Mucosa of gallbladder (tissue), 1 donor: ENCODE data around the gene LRRC55. TPM values are rescaled to one million over a fixed set of nuclear protein-coding genes. Genes with fewer than 3 reads are reported as not detected.
"Not testable (repeated sequence)": the region's sequence is repeated elsewhere in the genome, so short reads cannot be mapped to it uniquely, and the experiment has no call there.

Experiments
- DNase-seq: peaks from one replicate; pipeline ENCODE4 v3.0.0-alpha.2; 2020; ENCODE audit warnings: low spot score
- total RNA-seq: library from RNA; stranded (reverse); gene quantifications from one replicate; pipeline ENCODE4 v1.2.1, GENCODE V29; 2021
- donor health status: DM: no; HTN: no; CAD: no.

The LRRC55 gene
- total RNA-seq, 1 donor from 2014 or later = 0.09 TPM

DNA sequence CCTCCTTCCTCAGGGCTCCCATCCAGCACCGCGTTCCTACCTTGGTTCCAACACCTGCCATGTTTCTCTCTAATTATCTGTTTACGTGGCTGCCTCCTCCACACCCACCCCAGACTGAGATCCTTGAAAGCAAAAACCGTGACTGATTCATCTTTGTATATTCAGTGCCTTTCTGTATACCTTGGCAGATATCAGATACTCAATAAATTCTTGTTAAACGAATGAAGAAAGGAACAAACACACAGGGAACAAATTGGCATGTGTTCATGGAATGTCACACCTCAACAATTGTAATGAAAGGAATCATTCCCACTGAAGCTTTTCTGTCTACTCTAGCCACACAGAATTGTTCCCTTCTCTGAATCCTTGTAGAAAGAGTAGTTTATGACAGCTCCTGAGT is 20.4 kb upstream of the LRRC55 start:
- no peak for DNase-seq

- DNase-seq = no peak
Observed at GRCh38 chr11:57162179-57162898, 19.4 kb upstream of the LRRC55 start.

- no peak for DNase-seq
Observed at GRCh38 chr11:57163160-57163868, 18.4 kb upstream of the LRRC55 start.

DNA sequence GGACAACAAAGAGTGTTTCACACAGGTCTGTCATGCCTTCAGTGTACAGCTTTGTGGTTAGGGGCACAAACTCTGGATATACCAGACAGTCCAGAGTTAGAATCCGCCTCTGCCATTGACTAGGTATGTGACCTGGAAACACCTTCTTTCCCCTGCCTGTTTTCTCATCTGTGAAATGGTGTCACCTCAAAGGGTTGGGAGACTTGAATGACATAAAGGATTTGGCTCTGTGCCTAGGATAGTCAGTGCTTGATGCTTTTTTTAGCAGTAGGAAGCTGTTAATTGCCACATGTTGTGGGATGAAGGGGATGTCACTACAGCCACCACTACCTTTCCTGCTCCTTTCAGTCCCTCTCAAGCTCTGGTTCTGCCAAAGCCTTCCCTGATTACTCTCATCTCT is 17.4 kb upstream of the LRRC55 start:
- no peak for DNase-seq

DNA sequence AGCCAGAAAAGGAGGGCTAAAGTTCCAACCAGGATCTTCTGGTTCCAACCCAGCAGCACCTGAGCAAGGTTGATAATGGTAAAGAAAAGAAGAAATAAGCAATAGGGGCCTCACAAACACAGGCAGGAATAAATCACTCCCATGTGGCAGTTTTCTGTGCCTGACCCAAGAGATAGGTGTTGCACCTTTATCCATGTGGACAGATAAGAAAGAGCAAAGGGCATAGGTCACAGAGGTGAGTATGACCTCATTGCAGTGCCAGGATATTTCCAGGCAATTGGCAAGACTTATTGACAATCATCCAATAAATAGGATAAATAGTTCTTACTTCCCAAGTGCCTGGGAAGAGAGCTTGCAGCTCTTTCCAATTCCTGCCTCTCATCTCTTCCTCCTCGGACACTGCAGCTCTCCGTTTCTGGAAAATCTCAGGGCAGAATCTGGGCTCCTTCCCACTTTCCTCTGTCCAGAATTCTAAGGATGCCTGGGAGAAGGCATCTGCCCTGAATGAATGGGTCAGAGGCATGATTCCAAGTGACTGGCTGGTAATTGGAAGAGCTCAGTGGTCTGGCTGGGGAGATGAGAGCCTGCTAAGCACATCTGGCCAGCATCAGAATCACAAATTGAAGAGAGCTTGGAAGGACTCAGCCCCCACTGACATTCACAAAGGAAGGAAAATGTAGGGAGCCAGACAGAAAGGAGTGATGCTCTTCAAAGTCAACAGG is 14.5 kb upstream of the LRRC55 start:
- peak; percentile 77 for DNase-seq

DNA sequence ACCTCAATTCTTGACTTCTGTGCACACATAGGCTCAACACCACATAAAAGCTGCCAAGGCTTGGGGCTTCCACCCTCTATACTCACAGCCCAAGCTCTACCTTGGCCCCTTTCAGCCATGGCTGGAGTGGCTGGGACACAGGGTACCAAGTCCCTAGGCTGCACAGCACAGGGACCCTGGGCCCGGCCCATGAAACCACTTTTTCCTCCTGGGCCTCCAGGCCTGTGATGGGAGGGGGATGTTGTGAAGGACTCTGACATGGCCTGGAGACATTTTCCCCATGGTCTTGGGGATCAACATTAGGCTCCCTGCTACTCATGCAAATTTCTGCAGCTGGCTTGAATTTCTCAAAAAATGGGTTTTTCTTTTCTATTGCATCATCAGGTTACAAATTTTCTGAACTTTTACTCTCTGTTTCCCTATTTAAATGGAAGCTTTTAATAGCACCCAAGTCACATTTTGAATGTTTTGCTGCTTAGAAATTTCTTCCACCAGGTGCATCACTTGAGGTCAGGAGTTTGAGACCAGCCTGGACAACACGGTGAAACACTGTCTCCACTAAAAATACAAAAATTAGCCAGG is 11.9 kb upstream of the LRRC55 start:
- DNase-seq = not testable (repeated sequence)

DNA sequence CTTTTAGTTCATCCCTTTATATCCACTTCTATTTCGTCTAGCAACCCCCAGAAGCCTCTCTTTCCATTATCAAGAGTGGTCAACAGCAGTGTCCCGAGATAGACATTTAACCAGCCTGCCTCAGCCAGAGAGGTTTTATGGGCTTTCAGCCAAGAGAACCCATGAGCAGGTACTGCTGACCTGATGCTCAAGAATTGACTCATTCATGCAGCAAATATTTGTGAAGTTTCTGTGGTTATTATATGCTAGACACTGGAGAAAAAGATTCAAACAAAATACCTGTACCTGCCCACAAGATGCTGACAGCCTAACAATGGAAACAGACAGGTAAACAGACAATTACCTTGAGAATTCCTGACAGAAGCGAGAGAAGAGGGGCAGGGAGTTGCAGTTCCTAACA is 9.7 kb upstream of the LRRC55 start:
- DNase-seq = no peak

DNA sequence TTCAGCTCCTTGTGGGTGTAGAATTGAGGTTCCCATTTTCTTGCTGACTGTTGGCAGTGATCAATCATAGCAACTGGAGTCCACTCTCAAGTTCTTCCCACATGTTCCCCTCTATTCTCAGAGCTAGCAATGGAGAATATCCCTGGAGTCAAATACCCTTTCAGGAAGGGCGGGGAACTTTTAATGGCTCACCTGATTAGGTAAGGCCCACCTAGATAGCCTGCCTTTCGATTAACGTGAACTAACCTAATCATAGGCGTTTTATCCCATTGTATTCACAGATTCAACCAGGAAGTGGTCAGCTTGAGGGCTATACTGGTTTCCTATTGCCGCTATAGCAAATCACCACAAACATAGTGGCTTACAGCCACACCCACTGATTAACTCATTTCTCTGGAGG is 7.1 kb upstream of the LRRC55 start:
- DNase-seq = no peak

DNA sequence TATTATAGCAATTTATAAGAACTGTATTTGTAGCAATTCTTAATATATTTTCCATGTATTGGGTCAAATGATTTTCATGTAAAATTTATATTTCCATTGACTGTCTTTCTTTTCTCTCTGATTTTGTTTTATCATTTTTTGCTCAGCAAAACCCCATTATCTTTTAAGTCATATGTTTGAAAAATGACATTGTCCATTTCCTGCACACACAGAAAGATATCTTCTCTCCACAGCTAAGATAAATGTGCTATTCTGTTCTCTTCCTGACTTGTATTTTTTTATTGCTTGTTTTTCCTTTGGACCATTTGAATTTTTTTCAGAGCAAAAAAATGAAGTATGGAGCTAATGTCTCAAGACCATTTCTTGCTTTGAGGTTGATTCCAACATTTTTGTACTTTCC is 6.3 kb upstream of the LRRC55 start:
- DNase-seq = no peak

DNA sequence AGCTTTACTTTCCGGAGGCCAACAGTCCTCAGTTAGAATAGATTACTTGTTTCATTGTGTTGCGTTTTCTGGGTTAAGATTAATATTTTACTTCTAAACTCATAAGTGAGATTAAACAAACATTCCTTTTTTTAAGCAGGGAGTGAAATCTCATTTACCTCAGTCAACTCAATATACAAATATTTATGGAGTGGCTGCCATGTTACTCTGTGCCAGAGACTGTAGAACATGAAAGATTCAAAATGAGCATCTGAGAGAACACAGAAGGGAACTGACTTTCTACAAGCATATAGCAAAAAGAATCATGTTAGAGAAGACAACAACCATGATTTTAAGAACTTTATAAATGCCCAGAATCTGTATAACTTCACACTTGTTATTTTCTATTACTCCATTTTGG is 3.4 kb upstream of the LRRC55 start:
- DNase-seq = no peak

- DNase-seq = no peak
Observed at GRCh38 chr11:57179681-57180080, 2.1 kb upstream of the LRRC55 start.

GRCh38 chr11:57180081-57180561 is 1.6 kb upstream of the LRRC55 start:
- no peak for DNase-seq

GRCh38 chr11:57180964-57181363 is 789 bp upstream of the LRRC55 start:
- no peak for DNase-seq

GRCh38 chr11:57182896-57183295 is 1.1 kb downstream of the LRRC55 start:
- no peak for DNase-seq

DNA sequence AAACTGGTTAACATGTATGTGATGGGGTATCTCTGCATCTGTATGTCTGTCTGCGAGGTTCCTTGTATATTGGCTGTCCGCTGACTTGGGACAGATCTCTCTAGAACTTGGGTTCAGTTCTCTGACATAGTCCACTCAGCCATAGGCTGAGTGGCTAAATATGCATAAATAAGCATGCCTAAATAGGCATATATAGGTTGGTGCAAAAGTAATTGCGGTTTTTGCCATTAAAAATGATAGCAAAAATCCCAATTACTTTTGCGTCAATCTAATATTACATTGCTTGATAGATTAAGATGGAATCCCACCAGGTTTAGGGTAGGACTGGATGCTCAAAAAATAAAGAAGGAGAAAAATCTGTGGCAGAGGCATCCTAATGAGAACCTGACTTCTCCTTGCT is 8.8 kb downstream of the LRRC55 start:
- DNase-seq = no peak

GRCh38 chr11:57191311-57192219 is 9.8 kb downstream of the LRRC55 start:
- DNase-seq = no peak

DNA sequence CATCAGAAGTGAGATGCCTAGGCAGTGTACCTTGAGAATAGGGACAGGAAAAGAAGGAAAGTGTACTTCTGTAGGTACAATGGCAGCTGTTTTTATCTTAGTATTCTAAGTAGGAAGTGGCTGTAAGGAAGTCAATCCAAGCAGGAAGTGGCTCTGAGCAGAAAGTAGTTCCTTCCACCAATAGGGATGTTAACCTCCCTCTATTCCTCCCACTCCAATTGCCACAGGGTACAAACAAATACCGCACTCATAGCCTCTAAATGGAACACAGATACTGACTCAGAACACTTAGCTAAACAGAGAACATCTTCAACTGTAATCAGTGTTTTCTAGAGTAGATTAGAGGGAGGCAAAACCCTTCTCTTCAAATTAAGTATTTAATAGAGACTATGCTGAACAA is 10.6 kb downstream of the LRRC55 start:
- DNase-seq = no peak

DNA sequence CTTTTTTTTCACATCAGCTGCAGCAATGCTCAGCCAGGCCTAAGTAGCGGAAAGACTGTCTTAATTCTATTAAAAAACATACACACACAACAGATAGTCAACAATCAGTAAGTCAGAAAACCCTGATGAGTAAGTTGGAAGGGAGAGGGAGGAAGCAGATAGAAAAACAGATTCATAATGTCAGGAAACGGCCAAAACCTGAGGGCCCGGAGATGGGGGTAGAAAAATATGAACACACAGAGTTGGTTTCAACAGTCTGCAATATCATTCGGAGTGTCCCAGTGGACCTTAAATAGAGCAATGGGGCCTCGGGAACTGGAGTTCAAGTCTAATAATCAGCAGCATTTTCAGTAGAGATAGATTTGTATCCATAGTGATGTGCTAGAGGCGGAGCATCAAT is 14.8 kb downstream of the LRRC55 start:
- no peak for DNase-seq

DNA sequence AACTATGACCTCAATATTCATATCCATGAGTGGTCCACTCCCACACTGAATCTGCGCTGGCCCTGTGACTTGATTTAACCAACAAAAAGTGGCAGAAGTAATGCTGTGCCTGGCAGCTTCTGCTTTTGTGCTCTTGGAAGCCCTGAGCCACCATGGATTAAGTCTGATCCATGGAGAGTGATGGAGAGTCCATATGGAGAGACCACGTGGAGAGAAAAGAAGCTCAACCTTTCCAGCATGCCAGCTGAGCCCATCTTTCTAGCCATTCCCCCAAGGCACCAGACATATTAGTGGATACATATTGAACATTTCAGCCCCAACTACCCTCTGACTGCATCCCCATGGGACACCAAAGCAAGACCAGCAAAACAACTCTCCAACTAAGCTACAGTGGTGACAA is 16.0 kb downstream of the LRRC55 start:
- DNase-seq = no peak

DNA sequence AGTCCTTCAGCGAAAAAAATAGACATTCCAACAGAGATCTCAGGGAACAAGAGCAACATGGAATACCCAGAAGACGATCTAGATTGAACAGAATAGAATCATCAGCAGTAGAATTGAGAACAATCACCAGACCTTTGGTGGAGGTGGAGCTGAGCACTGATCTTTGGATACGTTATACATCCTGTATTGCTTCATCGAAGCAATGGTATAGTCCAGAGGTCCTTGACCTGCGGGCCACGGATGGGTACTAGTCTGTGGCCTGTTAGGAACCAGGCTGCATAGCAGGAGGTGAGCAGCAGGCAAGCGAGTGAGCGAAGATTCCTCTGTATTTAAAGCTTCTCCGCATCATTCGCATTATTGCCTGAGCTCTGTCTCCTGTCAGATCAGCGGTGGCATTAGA is 17.6 kb downstream of the LRRC55 start:
- no peak for DNase-seq

GRCh38 chr11:57200917-57201316 is 19.2 kb downstream of the LRRC55 start:
- DNase-seq = no peak
